Omental fat pad (tissue), 4 donors: ENCODE measurements around the gene KCNQ1. TPM values are rescaled to one million over a fixed set of nuclear protein-coding genes. Genes with fewer than 3 reads are reported as not detected.
A peak's percentile ranks its signal among the peaks of the same experiment; 100 is the strongest.

Experiments used
- ATAC-seq: fragments of 150-250 bp; one replicate; pipeline ENCODE4 v1.9.1; 2016; ENCODE audit warnings: mild to moderate bottlenecking, moderate library complexity; ENCODE audit not compliant: low FRiP score
- DNase-seq: peaks from one replicate; pipeline ENCODE4 v3.0.0-alpha.2; 2019; ENCODE audit warnings: low spot score
- CTCF ChIP-seq, 3 donors: fragments of 450-650 bp; IDR thresholded peaks; one replicate each; pipeline ENCODE4 v1.5.1; 2016 to 2017; ENCODE audit warnings: antibody characterized with exemption in 3 of 3, mild to moderate bottlenecking in 3 of 3, moderate library complexity in 2 of 3
- total RNA-seq, 4 donors: library from RNA; depleted of rRNA; stranded (reverse); fragments of >200 nt; gene quantifications; one replicate each; pipeline ENCODE4 v1.1.0, GENCODE V29; 2016

Gene KCNQ1
- total RNA-seq, 4 donors from 2014 or later = 4.5 to 5.9 (median 5.2) TPM

- DNase-seq (no peak), ATAC-seq (no peak)
- no peak for TF ChIP-seq CTCF (IDR thresholded peaks at IDR 0.05)
These were observed 87.3 kb downstream of the KCNQ1 start for GRCh38 chr11:2531987-2532703.

GRCh38 chr11:2532704-2533586 lies 88.1 kb downstream of the KCNQ1 start:
- peak; percentile 85 for ATAC-seq
- TF ChIP-seq CTCF (IDR thresholded peaks at IDR 0.05) = peak in 2 of 3 donors; percentile 57 to 99
- DNase-seq = peak; percentile 82

DNA sequence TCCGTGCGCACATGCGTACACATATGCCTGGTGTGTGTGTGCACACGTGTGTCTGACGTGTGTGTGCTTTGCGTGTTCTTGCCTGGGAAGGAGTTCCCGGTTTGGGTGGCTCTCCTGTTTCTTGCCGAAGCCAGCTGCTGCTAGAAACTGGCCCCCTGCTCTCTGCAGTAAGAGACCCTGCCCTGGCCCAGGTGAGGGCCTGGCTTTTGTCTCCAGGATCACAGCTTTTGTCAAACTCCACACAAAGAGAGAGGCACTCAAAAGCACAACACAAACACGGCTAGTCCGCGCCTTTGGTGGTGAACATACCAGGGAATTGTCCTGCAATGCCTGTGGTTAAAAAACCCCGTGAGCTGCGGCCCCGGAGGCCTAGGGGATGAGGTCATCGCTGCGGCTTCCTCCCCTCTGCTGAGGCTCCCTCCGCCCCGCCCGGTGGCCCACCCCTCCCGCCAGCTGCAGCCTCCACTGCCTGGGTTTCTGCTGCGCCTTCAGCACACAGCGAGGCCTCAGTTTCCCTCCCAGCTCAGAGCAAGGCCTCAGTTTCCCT lies 88.9 kb downstream of the KCNQ1 start:
- ATAC-seq (no peak), DNase-seq (peak; percentile 42)
- TF ChIP-seq CTCF (IDR thresholded peaks at IDR 0.05) = no peak

DNA sequence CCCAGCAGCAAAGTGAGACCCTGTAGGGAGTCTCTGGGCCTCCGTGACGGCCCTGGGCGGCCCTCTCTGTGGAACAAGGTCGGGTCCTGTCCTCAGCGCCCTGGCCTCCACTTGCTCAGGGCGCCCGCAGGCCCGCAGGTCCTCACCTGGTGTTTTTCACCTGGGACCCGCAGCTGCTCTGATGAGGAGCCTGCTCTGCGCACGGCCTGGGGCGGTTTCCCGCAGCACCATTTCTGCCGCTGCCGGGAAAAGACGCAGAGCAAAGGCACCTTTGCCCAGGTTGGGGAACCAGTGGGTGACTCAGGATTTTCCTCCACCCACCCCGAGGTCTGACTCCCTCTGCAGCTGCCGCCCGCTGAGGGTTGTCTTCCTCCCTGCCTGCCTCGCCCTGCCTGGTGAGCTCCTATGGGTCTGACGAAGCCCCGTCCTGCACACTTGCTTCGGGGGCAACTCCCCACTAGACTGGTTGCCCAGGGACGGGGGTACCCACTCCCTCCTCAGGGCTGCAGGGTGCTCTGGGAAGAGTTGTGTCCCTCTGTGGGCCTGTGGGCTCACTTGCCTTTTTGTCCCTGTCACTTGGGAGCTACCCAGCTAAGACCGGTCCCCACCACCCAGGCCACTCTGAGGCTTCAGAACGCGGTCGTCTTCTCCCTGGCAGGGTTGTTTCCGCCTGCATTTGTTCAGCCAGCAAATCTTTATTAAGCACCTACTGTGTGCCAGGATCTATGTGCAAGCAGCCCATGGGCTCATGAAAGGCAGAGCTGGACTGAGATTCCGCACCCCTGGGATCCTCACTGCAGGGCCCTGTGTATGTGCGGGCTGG lies 89.5 kb downstream of the KCNQ1 start:
- ATAC-seq (no peak), DNase-seq (no peak)

DNA sequence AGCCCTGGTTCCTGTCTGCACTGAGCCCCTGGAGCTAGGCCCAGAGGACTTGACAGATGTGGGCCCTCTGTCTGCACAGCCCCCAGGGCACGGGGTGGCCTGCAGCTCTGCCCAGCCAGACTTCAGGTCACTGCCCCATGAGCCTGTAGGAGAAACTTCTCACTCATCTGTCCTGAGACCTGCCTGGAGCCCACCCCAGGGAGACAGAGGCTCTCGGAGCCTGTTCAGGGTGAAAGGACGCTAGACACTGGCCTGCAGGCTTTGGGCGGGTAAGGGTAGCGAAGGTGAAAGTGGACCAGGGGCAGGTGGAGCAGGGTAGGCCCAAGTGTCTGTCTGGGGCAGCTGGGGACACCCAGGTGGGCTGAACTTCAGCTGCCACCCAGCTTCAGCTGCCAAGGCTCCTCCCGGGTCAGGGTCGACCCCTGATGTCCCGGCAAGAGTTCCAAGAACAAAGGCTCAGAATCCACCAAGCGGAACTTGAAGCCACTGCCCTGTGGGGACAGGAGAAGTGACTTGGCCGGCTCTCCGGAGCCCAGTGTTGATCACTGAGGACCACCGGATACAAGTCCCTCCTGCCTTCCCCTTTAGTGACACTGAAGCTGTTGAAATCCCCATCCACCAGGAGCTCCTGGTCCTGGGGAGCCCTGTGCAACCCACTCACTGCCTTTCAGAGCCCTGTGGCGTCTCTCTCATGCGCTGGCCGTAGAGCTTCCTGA lies 90.3 kb downstream of the KCNQ1 start:
- TF ChIP-seq CTCF (IDR thresholded peaks at IDR 0.05) = no peak
- ATAC-seq = no peak
- no peak for DNase-seq

More for the DNA sequence above, 89.5 kb downstream of the KCNQ1 start:
- no peak for TF ChIP-seq CTCF (IDR thresholded peaks at IDR 0.05)
